Central memory CD4-positive, alpha-beta T cell (primary cell): Measurements from ENCODE around the gene HMCN2.

ENCODE experiments used
- DNase-seq: peaks from one replicate; pipeline ENCODE4 v3.0.0; 2022

Gene HMCN2

DNA sequence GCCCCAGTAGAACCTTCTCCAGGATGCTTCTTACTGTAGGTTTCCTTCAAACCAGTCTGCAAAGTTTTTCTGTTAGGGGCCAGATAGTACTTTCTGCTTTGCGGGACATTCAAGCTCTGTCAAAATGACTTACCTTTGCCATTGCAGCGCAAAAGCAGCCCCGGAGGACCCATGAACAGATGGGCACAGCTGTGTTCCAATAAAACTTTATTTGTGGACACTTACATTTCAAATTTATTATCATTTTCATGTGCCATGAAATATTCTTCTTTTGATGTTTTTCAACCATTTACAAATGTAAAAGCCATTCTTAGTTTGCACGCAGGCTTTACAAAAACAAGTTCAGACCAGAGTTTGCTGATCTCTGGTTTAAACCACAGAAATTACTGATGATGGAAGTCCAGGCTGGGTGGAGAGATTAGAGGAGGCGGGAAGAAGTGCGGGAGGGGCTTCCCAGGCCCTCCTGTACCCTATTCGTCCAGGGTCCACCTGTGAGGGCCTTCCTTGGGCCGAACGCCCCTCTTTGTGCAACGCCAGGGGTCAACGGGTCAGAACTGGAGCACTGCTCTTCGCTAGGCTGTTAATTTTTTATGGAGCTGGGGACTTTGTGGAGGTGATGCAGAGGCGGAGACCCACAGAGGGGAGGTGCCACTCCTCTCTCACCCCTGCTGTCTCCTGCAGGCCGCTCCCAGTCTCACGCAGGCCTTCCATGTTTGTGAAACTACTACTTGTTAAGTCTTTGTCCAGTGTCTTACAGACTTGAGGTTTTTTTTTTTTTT is 171.6 kb downstream of the HMCN2 start:
- no peak for DNase-seq

GRCh38 chr9:130438382-130438981 is 172.9 kb downstream of the HMCN2 start:
- DNase-seq = no peak

- DNase-seq = no peak
Observed at GRCh38 chr9:130441031-130441430, 175.5 kb downstream of the HMCN2 start.

GRCh38 chr9:130442746-130443455 is 177.3 kb downstream of the HMCN2 start:
- no peak for DNase-seq

- DNase-seq = no peak
Observed at GRCh38 chr9:130443456-130443801, 177.9 kb downstream of the HMCN2 start.

DNA sequence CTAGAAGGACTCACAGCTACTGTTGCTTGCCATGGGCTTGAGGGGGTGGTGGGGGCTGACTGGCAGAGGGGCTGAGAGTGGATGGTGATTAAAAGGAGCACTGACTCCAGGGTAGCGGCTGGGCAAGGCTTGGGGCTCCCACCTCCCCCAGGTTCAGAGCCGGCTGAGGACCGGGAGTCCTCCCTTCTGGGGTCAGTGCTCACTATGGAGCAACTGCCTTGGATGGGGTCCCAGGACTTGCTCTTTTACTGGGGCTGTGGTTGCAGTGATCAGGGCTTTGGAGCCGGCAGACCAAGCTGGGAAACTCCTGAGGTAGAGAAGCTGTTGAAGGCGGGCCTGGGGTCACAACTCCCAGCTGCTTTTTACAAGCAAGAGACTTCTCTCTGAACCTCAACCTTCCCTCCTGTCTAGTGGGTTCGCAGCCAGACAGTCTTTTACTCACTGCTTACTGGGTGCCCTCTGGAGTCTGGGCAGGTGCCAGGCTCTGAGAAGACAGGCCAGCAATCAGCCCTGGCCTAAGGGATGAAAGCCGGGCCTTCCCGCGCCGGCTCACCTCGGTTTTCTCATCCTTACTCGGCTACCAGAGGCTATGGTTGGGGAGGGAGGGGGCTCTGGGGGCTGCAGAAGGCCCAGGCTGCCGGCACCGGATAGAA is 178.4 kb downstream of the HMCN2 start:
- DNase-seq = no peak

- DNase-seq = no peak
Observed at GRCh38 chr9:130444565-130445221, 179.1 kb downstream of the HMCN2 start, which contains the start of gene ASS1. Gene ASS1 (plus strand): TSS chr9:130444961. CDS start chr9:130452229, 7,268 bp downstream.

GRCh38 chr9:130445268-130445983 is 179.9 kb downstream of the HMCN2 start:
- no peak for DNase-seq

GRCh38 chr9:130446101-130446861 is 180.7 kb downstream of the HMCN2 start:
- no peak for DNase-seq

DNA sequence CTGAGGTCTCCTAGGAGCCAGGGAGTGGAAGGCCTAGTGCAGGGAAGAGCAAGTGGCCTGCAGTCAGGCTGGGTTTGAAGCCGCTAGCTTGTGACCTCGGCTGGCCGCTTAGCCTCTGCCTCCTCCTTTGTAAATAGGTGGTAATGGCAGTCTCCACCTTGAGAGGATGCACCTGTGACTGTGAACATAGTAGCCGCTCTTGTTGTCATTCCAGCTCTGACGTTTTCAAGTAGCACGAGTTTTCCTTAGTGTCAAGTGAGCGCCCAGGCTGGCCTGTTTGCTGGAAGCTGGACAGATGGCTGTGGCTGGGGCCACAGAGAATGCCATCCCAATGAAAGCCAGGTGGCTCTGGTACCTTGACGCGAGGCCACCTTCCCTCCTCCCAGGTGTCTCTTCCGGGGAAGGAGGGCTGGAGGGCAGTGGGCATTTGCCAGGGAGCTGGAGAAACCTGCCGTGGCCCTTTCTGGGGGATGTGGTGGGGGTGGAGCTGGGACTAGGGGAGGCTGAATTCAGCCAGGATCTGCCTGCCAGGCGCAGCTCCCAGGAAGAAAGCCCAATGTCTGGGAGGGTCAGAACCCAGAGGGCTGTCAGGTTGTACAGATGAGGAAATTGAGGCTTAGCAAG is 181.7 kb downstream of the HMCN2 start:
- no peak for DNase-seq

- no peak for DNase-seq
Observed at GRCh38 chr9:130448035-130448624, 182.6 kb downstream of the HMCN2 start.

DNA sequence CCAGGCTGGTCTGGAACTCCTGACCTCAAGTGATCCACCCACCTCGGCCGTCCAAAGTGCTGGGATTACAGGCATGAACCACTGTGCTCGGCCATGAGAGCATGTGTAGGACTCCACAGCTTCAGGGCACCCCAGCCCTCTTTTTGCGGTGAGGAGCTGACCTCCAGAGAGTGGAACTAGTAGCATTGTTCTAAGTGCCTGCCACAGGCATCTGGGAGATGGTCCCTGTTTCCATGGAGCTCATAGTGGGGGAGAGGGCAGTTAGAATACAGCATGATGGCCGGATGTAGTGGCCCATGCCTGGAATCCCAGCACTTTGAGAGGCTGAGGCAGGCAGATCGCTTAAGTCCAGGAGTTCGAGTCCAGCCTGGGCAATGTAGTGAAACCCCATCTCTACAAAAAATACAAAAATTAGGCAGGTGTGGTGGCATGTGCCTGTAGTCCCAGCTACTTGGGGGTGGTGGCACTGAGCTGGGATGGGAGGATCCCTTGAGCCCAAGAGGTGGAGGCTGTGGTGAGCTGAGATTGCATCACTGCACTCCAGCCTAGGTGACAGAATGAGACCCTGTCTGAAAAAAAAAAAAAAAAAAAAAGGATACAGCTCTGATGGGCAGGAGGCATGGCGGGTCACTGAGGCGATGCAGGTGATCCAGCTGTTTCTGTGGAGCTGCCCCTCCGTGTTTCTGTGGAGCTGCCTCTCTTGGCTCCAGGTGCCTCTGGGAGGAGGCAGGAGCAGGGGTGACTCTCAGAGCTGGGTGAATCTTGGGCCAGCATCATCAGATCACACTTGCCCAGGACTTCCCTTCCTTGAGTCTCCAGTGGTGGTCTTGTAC is 183.4 kb downstream of the HMCN2 start:
- DNase-seq = no peak

- DNase-seq = no peak
Observed at GRCh38 chr9:130450344-130451003, 184.9 kb downstream of the HMCN2 start.

GRCh38 chr9:130451004-130451390 is 185.4 kb downstream of the HMCN2 start:
- DNase-seq = no peak

- no peak for DNase-seq
Observed at GRCh38 chr9:130451509-130452388, 186.2 kb downstream of the HMCN2 start.

- DNase-seq = no peak
Observed at GRCh38 chr9:130452835-130453234, 187.3 kb downstream of the HMCN2 start.

DNA sequence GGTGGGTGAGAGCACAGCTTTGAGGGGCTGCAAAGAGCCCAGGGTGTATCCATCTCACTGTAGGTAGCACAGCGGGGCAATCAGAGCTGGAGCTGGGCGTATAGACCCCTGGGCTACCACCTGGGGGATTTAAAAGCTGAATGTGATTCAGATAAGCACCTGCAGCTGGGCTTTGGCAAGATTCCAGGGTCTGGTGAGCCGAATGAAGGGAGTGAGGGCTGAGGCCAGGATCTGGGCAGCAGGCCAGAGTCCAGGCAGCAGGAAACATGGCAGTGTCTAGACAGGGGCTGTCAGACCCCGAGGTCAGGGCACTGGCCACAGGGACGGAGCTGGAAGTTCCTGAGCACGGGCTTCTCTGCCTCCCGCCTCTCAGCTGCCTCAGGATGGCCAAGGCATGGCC is 187.9 kb downstream of the HMCN2 start:
- no peak for DNase-seq
